Fibroblast of peridontal ligament (primary cell): ENCODE results near the gene ADGRL2.
"Not testable (repeated sequence)": the region's sequence is repeated elsewhere in the genome, so short reads cannot be mapped to it uniquely, and the experiment has no call there.

Source experiments
- DNase-seq: peaks from one replicate; pipeline ENCODE4 v3.0.0-alpha.2; 2010; ENCODE audit errors: extremely low read depth

ADGRL2 gene

GRCh38 chr1:81847063-81847462 lies 46.3 kb downstream of the ADGRL2 start:
- no peak for DNase-seq

GRCh38 chr1:81848880-81849682 lies 48.3 kb downstream of the ADGRL2 start:
- DNase-seq: no peak

- no peak for DNase-seq
Measured at GRCh38 chr1:81850031-81850430, 49.3 kb downstream of the ADGRL2 start.

GRCh38 chr1:81850495-81850894 lies 49.8 kb downstream of the ADGRL2 start:
- DNase-seq: no peak

GRCh38 chr1:81851217-81851616 lies 50.5 kb downstream of the ADGRL2 start:
- DNase-seq: no peak

- DNase-seq: no peak
Measured at GRCh38 chr1:81852961-81853360, 52.2 kb downstream of the ADGRL2 start.

GRCh38 chr1:81867235-81867634 lies 66.5 kb downstream of the ADGRL2 start:
- DNase-seq: no peak

- no peak for DNase-seq
Measured at GRCh38 chr1:81869307-81869706, 68.6 kb downstream of the ADGRL2 start.

- DNase-seq: not testable (repeated sequence)
Measured at GRCh38 chr1:81871091-81871490, 70.4 kb downstream of the ADGRL2 start.

- peak; percentile 68 for DNase-seq
Measured at GRCh38 chr1:81873946-81874345, 73.2 kb downstream of the ADGRL2 start.

- DNase-seq: no peak
Measured at GRCh38 chr1:81874461-81874860, 73.7 kb downstream of the ADGRL2 start.

- no peak for DNase-seq
Measured at GRCh38 chr1:81874940-81875339, 74.2 kb downstream of the ADGRL2 start.

GRCh38 chr1:81876901-81877733 lies 76.4 kb downstream of the ADGRL2 start:
- peak; percentile 63 for DNase-seq

GRCh38 chr1:81877940-81878339 lies 77.2 kb downstream of the ADGRL2 start:
- peak; percentile 39 for DNase-seq

GRCh38 chr1:81878538-81878937 lies 77.8 kb downstream of the ADGRL2 start:
- no peak for DNase-seq

- DNase-seq: no peak
Measured at GRCh38 chr1:81880781-81881180, 80.0 kb downstream of the ADGRL2 start.

GRCh38 chr1:81885291-81885690 lies 84.6 kb downstream of the ADGRL2 start:
- DNase-seq: no peak

- not testable (repeated sequence) for DNase-seq
Measured at GRCh38 chr1:81886292-81886691, 85.6 kb downstream of the ADGRL2 start.

GRCh38 chr1:81887421-81888144 lies 86.8 kb downstream of the ADGRL2 start:
- no peak for DNase-seq

- DNase-seq: no peak
Measured at GRCh38 chr1:81889166-81889565, 88.4 kb downstream of the ADGRL2 start.

GRCh38 chr1:81894867-81895266 lies 94.1 kb downstream of the ADGRL2 start:
- DNase-seq: no peak

GRCh38 chr1:81899214-81899821 lies 98.6 kb downstream of the ADGRL2 start:
- no peak for DNase-seq
